CD4-positive, alpha-beta T cell treated with Interleukin-2 at 100 ng/mL for 4 hours (primary cell): ENCODE data around the gene IMMP2L.
"Not testable (repeated sequence)": the region's sequence is repeated elsewhere in the genome, so short reads cannot be mapped to it uniquely, and the experiment has no call there.

Source experiments
- DNase-seq: peaks from one replicate; pipeline ENCODE4 v3.0.0-alpha.2; 2020; ENCODE audit warnings: low spot score

IMMP2L gene

GRCh38 chr7:111561904-111562732, at the start of gene IMMP2L:
TSS of gene IMMP2L (minus strand) at chr7:111562492.
- peak; percentile 92 for DNase-seq

GRCh38 chr7:111609483-111610254, 47.4 kb upstream of the IMMP2L start:
- DNase-seq: not testable (repeated sequence)

GRCh38 chr7:111607621-111608020, 45.3 kb upstream of the IMMP2L start:
- DNase-seq: no peak

GRCh38 chr7:111605246-111605645, 43.0 kb upstream of the IMMP2L start:
- no peak for DNase-seq

GRCh38 chr7:111600091-111600490, 37.8 kb upstream of the IMMP2L start:
- no peak for DNase-seq

GRCh38 chr7:111595780-111596179, 33.5 kb upstream of the IMMP2L start:
- DNase-seq: no peak

GRCh38 chr7:111594602-111595001, 32.3 kb upstream of the IMMP2L start:
- no peak for DNase-seq

GRCh38 chr7:111593343-111593742, 31.1 kb upstream of the IMMP2L start:
- DNase-seq: no peak

GRCh38 chr7:111588065-111588433, 25.8 kb upstream of the IMMP2L start:
- no peak for DNase-seq

GRCh38 chr7:111587410-111588064, 25.2 kb upstream of the IMMP2L start:
- no peak for DNase-seq

- DNase-seq: no peak
Observed at GRCh38 chr7:111586711-111587409, 24.6 kb upstream of the IMMP2L start.

- DNase-seq: not testable (repeated sequence)
Observed at GRCh38 chr7:111581784-111582488, 19.6 kb upstream of the IMMP2L start.

GRCh38 chr7:111581207-111581606, 18.9 kb upstream of the IMMP2L start:
- DNase-seq: not testable (repeated sequence)

GRCh38 chr7:111578754-111579153, 16.5 kb upstream of the IMMP2L start:
- no peak for DNase-seq

- DNase-seq: no peak
Observed at GRCh38 chr7:111571720-111572119, 9.4 kb upstream of the IMMP2L start.

GRCh38 chr7:111568870-111569462, 6.7 kb upstream of the IMMP2L start:
- no peak for DNase-seq

GRCh38 chr7:111568419-111568818, 6.1 kb upstream of the IMMP2L start:
- no peak for DNase-seq

- no peak for DNase-seq
Observed at GRCh38 chr7:111564078-111564477, 1.8 kb upstream of the IMMP2L start.

GRCh38 chr7:111561654-111561903, 713 bp downstream of the IMMP2L start:
- DNase-seq: no peak

- no peak for DNase-seq
Observed at GRCh38 chr7:111560773-111561653, 1.3 kb downstream of the IMMP2L start.
